ENCODE results near the gene TBL1X. TPM values are rescaled to one million over a fixed set of nuclear protein-coding genes. Genes with fewer than 3 reads are reported as not detected.

Gene TBL1X
- polyA plus RNA-seq, 1 experiment = 24.9 TPM

DNA sequence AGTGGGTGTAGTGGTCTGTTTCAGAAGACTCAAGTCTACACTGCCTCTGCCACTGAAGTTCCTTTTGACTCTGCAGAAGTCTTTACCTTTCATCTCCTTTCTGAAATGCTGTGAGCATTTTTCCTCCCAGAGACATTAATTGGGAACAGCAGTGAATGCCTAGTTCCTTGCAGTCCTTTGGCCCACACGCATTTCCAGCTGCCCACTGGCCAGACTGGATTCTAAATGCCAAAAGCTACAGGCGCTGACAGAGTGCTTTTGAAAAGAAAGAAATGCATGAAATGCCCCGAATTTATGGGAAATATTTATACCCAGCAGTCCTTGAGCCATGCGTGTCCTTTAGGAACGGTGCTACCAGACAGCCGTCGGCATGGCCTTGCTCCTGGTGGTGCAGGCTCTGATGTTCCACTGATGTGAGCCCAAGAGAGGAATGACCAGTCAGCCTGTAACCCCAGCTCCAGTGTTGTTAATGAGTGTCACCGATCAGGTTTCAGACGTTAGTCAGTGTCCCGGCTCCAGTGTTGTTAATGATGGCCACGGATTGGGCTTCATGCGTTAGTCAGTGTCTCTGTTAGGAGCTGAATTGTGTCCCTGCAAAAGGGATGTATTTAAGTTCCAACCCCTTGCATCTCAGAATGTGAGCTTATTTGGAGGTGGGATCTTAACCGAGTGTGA, 132.6 kb downstream of the TBL1X start:
- POLR2A ChIA-PET = no interaction called here
- Histone ChIP-seq H3K4me3 (ENCODE audit: low read depth, low read length) (no peak overlapping the region), H3K27ac (ENCODE audit: low read depth, low read length) (no peak overlapping the region), H3K27me3 (ENCODE audit: control insufficient read depth, insufficient read depth, low read length) (no peaks in the 10 kb centered on the region), H3K9me3 (ENCODE audit: control insufficient read depth, insufficient read depth, low read length) (no peaks in the 10 kb centered on the region)
- CTCF ChIA-PET = no interaction called here
- no peak for DNase-seq (ENCODE audit: low read depth, low spot score)
- TF ChIP-seq, protein P1, sequence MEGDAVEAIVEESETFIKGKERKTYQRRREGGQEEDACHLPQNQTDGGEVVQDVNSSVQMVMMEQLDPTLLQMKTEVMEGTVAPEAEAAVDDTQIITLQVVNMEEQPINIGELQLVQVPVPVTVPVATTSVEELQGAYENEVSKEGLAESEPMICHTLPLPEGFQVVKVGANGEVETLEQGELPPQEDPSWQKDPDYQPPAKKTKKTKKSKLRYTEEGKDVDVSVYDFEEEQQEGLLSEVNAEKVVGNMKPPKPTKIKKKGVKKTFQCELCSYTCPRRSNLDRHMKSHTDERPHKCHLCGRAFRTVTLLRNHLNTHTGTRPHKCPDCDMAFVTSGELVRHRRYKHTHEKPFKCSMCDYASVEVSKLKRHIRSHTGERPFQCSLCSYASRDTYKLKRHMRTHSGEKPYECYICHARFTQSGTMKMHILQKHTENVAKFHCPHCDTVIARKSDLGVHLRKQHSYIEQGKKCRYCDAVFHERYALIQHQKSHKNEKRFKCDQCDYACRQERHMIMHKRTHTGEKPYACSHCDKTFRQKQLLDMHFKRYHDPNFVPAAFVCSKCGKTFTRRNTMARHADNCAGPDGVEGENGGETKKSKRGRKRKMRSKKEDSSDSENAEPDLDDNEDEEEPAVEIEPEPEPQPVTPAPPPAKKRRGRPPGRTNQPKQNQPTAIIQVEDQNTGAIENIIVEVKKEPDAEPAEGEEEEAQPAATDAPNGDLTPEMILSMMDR (IDR thresholded peaks at IDR 0.05; ENCODE audit: low read depth, low read length) = no peak

DNA sequence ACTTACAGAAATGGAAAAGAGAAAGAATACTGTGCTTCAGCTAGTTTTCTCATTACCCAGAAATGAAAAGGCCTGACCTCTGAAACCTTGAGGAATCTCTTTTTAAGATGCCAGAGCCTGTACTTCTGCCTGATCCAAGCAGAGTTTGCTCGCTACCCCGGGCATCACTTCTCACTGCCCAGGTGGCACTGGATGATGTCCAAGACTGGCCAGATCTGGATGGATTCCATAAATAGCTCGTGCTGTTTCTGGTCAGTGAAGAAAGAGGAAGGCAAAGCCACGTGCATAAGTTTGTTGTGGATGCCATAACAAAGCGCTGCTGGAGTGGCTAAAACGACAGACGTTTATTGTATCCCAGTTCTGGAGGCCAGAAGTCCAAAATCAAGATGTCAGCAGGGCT, 133.5 kb downstream of the TBL1X start:
- ChIA-PET POLR2A (no interaction called here), CTCF (no interaction called here)
- Histone ChIP-seq H3K4me3 (ENCODE audit: low read depth, low read length) (no peak overlapping the region), H3K27me3 (ENCODE audit: control insufficient read depth, insufficient read depth, low read length) (no peaks in the 10 kb centered on the region), H3K9me3 (ENCODE audit: control insufficient read depth, insufficient read depth, low read length) (no peaks in the 10 kb centered on the region), H3K27ac (ENCODE audit: low read depth, low read length) (no peak overlapping the region)
- TF ChIP-seq, protein P1 (IDR thresholded peaks at IDR 0.05; ENCODE audit: low read depth, low read length) = no peak
- DNase-seq (ENCODE audit: low read depth, low spot score) = no peak

DNA sequence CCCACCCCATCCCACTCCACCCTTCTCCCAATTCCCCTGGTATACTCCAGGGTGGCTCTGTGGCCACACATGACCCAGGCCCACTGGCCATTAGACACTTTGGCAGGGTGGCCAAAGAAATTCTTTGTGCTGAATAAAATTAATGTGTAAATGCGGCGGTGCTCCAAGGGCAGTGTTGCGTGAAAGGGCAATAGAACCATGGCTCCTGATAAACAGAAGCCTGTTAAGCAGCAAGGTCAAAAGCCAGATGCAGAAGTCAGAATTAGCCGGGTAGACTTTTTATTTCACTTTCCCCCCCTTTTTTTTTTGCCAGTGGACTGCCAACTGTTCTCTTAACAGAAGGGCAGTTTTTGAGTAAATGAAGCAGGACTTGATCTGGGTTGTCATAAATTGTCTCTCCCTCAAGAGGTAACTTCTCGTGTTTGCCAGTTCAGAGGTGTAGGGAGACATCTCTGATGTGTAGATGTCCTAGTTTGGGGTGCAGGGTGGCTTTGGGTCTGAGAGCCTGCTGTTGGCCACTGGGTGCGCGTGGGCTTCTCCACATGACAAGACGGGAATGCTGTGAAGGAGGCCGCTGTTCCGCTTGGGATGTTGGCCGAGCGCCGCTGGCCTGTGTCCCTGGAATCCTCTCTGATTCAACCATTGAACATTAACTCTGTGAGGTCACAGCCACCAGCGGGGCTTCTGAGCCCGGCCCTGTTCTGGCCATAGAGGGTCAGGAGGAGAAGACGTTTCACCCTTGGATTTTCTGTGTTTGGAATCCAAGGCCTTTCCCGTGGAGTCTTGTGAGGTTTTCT, 139.5 kb downstream of the TBL1X start:
- CTCF ChIA-PET = no interaction called here
- H3K27ac ChIP-seq (ENCODE audit: low read depth, low read length) = no peak overlapping the region
- no peaks in the 10 kb centered on the region for H3K27me3 ChIP-seq (ENCODE audit: control insufficient read depth, insufficient read depth, low read length)
- TF ChIP-seq, protein P1 (IDR thresholded peaks at IDR 0.05; ENCODE audit: low read depth, low read length) = no peak
- no peak overlapping the region for H3K4me3 ChIP-seq (ENCODE audit: low read depth, low read length)
- POLR2A ChIA-PET = no interaction called here
- no peak for DNase-seq (ENCODE audit: low read depth, low spot score)
- H3K9me3 ChIP-seq (ENCODE audit: control insufficient read depth, insufficient read depth, low read length) = no peaks in the 10 kb centered on the region; the same call in 1 of the 2 replicates

DNA sequence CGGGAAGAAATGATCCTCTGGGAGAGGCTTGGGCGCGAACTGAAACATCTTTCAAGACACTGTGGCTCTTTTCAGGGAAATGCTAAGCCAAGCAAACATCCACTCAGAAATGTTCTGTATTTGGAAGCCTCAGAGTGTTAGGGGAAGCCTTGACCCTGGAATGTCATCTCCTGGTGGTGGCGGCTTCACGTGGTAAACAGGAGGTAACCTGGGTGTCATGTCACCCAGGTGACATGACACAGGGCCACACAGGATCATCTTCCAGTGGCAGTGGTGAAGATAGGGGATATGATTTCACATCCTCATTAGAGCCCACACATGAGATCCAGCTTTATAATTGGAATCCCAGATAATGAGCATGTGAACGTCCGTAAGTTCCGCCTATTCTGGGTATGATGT, 140.0 kb downstream of the TBL1X start:
- H3K4me3 ChIP-seq (ENCODE audit: low read depth, low read length) = no peak overlapping the region
- no peaks in the 10 kb centered on the region; the same call in 1 of the 2 replicates for H3K9me3 ChIP-seq (ENCODE audit: control insufficient read depth, insufficient read depth, low read length)
- H3K27ac ChIP-seq (ENCODE audit: low read depth, low read length) = no peak overlapping the region
- ChIA-PET CTCF (no interaction called here), POLR2A (no interaction called here)
- TF ChIP-seq, protein P1 (IDR thresholded peaks at IDR 0.05; ENCODE audit: low read depth, low read length) = no peak
- DNase-seq (ENCODE audit: low read depth, low spot score) = no peak
- H3K27me3 ChIP-seq (ENCODE audit: control insufficient read depth, insufficient read depth, low read length) = no peaks in the 10 kb centered on the region

DNA sequence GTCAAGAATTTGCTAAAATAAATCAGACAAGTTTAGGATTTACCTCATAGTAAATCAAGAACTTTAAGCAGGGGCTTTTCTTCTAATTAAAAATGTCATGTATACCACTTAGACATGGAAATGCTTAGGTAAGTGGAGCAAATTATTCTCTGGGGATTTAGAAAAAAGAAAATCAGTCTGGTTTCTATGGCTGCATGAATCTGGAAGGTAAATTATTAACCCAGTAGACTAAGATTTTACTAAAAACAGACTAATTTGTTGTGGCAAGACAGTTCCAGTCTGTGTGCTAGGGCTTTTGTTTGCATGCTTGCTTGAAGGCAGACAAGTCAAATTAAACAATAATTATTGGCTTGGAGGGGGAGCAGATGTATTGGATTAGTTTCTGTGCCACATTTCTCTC, 140.6 kb downstream of the TBL1X start:
- Histone ChIP-seq H3K27me3 (ENCODE audit: control insufficient read depth, insufficient read depth, low read length) (no peaks in the 10 kb centered on the region), H3K4me3 (ENCODE audit: low read depth, low read length) (no peak overlapping the region), H3K27ac (ENCODE audit: low read depth, low read length) (no peak overlapping the region), H3K9me3 (ENCODE audit: control insufficient read depth, insufficient read depth, low read length) (no peaks in the 10 kb centered on the region; the same call in 1 of the 2 replicates)
- POLR2A ChIA-PET = no interaction called here
- CTCF ChIA-PET = no interaction called here
- DNase-seq (ENCODE audit: low read depth, low spot score) = no peak
- TF ChIP-seq, protein P1 (IDR thresholded peaks at IDR 0.05; ENCODE audit: low read depth, low read length) = no peak

Data from AG04450 (cell line).